Measurements from ENCODE around the gene TMEM14A. TPM values are rescaled to one million over a fixed set of nuclear protein-coding genes. Genes with fewer than 3 reads are reported as not detected.

The TMEM14A gene, protein sequence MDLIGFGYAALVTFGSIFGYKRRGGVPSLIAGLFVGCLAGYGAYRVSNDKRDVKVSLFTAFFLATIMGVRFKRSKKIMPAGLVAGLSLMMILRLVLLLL
- total RNA-seq: 10 to 100 TPM in 1 of 2 donors, 1 to 10 TPM in 1; 7.9 to 13.3 TPM
- long read RNA-seq, transcript TMEM14A-201 (5 exons, 992 nt): major isoform, 6 of 6 reads
- long read RNA-seq, partial matches to known transcripts: 0 of 6 reads
- long read RNA-seq, other reads (novel, unspliced or antisense): 0 of 6 reads

DNA sequence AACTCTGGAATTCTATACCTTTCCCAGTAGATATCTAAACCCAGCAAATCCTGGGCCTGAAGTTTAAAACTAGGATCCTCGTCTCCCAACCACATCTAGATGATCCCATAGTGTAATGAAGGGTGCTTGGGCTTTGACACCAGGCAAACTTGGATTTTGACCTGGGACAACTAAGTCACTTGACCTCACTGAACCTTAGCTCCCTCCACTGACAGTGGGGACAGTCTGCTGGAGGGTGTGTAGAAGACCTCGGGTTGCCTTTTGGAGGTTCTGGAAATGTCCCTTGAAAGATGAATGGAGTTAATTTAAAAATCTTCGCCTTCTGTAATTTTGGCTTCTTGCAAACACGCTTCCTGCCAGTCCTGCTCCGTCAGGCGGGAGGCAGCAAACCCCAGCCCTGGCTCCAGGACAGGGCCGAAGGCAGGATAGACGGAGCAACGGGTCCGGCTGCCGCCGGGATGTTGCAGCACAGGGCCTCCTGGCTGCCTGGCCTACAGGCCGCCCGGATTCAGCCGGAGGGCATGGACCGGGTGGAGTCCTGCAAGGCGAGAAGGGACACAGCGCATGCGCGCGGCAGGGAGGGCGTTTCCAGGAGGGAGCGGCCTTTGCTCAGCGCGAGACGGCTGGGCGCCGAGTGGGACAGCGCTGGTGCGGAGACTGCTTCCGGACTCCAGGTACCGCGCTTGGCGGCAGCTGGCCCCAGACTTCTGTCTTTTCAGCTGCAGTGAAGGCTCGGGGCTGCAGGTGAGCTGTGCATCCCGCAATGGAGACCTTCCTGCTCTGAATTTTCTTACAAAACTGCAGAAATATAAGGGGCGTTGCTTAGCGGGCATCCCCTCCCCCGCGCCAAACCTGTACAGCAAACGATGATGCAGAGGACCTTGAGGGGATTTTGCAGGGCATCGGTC is at the start of gene TMEM14A:
Gene TMEM14A, plus strand, starts transcription at position 612 of the 908 bp plus-strand sequence. CDS start 5,990 bp downstream, outside the sequence.
- intact Hi-C loops (cut with DNase I): no loop called here
- peak; percentile 99 to 100 for ATAC-seq
- DNase-seq: peak; percentile 95

DNA sequence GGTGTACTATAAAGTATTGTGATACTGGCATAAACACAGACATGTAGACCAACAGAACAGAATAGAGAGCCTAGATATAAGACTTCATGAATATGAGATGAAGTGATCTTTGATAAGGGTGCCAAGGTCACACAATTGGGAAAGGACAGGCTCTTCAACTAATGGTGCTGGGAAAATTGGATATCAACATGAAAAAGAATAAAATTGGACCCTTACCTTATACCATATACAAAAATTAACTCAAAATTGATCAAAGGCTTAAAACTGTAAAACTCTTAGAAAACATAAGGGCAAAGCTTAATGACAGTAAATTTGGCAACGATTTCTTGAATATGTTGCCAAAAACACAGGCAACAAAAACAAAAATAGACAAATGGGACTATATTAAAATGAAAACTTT is 49.3 kb upstream of the TMEM14A start:
- intact Hi-C loops (cut with DNase I): no loop called here
- ATAC-seq (no peak), DNase-seq (no peak)

DNA sequence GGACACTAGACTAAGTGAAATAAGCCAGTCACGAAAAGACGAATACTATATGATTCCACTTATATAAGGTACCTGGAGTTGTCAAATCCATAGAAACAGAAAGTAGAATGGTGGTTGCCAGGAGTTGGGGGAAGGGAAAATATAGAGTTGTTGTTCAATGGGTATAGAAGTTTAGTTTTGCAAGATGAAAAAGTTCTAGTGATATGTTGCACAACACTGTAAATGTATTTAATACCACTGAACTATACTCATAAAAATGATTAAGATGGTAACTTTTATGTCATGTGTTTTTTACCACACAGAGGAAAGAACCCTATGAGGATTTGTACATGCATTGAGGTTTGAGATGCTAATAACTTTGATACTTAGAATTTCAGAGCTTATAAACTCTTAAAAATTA is 48.1 kb upstream of the TMEM14A start:
- intact Hi-C loops (cut with DNase I): no loop called here

DNA sequence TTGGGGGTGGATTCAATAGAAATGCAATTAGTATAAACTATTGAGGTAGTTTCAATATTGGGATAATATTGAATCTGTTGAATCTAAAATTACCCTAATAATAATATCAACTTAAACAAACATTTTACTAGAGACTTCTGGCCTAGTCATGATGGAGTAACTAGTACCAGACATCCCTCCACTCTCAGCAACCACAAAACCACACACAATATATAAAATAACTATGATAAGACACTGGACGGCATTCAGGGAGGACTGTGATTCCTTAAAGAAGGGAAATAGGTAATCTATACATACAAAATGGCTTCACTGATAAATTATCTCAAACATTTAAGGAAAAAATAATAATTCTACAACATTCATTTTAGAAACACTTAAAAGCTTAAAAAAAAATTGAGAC is 38.9 kb upstream of the TMEM14A start:
- intact Hi-C loops (cut with DNase I): no loop called here

More for the DNA sequence above, 48.1 kb upstream of the TMEM14A start:
- no peak for ATAC-seq
- DNase-seq: no peak

DNA sequence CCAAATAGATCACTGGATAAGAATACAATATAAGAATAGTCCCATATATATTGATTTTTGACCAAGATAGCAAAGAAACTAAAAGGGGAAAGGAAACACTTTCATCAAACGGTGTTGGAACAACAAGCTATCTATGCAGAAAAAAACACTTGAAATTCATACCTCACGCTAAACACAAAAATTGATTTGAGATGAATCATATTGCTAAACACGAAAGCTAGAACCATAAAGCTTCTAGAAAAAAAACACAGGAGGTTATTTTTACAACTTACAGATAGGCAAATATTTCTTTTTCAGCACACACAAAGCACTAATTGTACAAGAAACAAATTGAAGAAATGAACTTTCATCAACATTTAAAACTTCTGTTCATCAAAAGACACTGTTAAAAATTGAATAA is 36.7 kb upstream of the TMEM14A start:
- no peak for ATAC-seq
- intact Hi-C loops (cut with DNase I): no loop called here

More for the DNA sequence above, 38.9 kb upstream of the TMEM14A start:
- ATAC-seq (no peak), DNase-seq (no peak)

DNA sequence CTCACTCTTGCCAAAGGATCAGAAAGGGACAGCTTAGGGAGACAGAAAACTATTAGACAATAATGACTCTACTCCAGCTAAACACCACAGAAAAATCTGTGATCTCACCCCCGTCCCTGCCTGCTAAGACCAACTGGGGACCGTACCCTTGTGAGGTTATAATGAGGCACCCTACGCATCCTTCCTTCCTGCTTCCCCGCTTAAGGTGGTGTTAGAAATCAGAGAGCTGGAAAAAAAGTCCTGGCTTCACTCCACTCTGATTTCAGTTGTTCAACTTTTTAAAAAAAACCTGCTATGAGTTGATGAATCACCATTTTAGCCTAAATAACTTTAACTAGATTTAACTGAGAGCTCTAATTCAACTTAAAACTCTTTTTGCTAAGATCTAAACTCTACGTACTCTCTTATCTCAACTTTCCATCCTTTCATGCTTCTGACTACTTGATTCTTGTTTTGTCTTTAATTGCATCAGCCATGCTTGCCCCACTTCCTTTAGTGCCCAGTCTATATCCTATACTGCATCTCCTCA is 35.8 kb upstream of the TMEM14A start:
- no peak for DNase-seq
- ATAC-seq: no peak
- intact Hi-C loops (cut with DNase I): no loop called here

More for the DNA sequence above, 36.7 kb upstream of the TMEM14A start:
- DNase-seq: no peak

DNA sequence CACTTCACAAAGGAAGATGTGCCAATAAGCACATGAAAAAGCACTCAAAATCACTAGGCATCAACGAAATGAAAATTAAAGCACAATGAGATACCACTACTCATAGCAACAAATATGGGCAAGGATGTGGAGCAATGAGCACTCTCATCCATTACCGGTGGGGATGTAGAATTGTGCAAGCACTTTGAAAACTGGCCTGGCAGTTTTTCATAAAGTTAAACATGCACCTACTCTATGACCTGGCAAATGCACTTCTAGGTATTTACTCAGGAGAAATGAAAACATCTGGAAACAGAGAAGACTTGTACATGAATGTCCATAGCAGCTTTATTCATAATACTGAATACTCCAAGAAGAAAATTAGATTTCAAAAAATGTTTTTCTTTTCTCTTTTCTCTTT is 34.1 kb upstream of the TMEM14A start:
- DNase-seq: no peak
- intact Hi-C loops (cut with DNase I): no loop called here
- no peak for ATAC-seq

DNA sequence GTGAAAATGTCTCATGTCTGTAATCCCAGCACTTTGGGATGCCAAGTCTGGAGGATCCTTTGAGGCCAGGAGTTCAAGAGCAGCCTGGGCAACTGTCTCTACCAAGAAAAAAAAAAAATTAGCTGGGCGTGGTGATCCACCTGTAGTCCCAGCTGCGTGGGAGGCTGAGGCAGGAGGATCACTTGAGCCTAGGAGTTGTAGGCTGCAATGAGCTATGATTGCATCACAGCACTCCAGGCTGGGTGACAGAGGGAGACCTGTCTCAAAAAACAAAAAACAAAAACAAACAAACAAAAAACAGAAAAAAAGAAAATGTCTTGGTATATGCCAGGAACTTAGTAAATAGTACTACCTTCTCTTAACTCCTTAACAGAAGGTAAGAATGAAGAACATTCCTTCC is 31.4 kb upstream of the TMEM14A start:
- intact Hi-C loops (cut with DNase I): no loop called here
- no peak for DNase-seq
- no peak for ATAC-seq

DNA sequence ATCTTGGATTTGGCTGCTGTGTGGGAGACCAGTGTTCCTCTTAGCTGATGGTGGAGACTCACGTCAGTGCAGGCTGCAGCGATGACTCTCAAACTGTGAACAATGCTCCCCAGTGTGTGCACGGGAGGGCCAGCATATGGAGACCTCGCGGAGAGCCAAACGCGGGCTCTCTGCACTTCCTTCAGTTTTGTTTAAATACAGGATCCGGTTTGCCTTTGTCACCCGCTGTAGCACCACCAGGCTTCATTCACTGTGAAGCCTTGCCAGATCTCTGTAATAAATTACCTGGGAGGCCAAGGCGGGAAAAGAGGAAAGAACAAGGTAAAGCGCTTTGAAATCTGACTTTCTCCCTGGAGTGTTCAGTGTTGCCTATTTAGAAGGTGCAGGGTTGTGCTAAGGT is 30.7 kb upstream of the TMEM14A start:
- peak; percentile 35 for DNase-seq
- intact Hi-C loops (cut with DNase I): no loop called here
- peak; percentile 34 to 78 for ATAC-seq

DNA sequence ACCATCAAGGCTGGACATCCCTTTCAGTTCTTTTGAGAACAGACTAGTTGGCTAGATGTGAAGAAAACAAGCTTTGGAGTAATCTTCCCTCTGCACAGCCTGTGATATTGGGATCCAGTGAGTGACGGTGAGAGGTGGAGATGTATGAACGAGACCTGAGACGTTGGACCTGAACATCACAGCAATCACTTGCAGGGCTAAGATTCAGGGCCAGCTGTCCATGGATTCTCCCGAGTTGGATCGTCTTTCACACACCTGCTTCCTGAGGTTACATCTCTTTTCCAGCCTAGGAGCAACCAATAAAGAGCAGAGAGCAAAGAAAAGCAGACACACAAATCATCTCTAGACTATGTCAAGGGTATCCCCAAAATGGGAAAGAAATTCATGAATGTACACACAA is 30.0 kb upstream of the TMEM14A start:
- intact Hi-C loops (cut with DNase I): no loop called here

DNA sequence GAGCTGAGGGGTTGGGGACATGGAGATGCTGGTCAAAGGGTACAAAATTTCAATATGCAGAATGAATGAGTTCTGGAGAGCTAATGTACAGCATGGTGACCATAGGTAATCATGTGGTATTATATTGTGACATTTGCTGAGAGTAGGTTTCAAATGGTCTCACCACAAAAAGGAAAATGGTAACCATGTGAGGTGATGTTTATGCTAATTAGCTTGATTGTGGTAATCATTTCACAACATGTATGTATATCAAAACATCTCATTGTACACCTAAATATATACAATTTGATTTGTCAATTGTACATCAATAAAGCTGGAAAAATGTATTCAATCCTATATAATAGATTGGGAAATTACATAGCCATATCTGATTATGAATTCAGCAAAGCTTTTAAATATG is 29.5 kb upstream of the TMEM14A start:
- DNase-seq (no peak), ATAC-seq (no peak)
- intact Hi-C loops (cut with DNase I): no loop called here

More for the DNA sequence above, 30.0 kb upstream of the TMEM14A start:
- ATAC-seq (no peak), DNase-seq (no peak)

DNA sequence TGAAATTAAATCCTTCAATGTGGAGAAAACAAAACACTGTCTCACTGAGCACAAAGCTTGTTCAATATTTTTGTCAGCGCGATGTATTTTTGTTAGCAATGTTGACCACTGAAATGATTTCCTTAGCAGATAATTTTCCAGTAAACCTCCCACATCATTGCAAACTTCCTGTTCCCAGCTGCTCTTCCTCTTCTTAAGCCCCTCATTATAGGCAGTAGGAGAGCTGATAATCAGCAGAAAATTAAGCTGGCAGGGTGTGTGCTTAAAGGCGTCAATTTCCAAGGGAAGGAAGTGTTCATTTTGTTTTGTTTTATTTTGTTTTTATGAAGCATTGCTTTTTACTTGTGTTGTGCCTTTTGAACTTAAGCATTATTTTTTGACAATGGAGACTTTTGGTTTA is 29.1 kb upstream of the TMEM14A start:
- ATAC-seq (peak in 1 of 2 donors; percentile 47), DNase-seq (no peak)
- intact Hi-C loops (cut with DNase I): no loop called here

DNA sequence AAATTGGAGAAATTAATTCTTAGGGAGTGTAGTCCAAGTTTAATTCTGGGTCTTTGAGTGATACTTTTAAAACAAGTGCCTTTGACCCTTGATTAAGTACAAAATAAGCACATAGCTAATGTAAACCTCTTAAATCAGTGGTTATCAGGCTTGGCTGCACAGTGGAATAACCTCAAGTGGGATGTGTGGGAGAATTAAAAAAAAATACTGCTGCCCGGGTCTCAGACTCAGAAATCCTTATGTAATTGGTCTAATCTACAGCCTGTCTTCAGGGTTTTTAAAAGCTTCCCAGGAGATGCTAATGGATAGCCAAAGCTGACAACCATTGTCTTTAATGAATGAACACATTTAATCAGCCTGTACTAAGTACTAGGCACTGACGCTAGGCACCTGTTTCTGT is 28.5 kb upstream of the TMEM14A start:
- intact Hi-C loops (cut with DNase I): no loop called here
- DNase-seq (no peak), ATAC-seq (no peak)

DNA sequence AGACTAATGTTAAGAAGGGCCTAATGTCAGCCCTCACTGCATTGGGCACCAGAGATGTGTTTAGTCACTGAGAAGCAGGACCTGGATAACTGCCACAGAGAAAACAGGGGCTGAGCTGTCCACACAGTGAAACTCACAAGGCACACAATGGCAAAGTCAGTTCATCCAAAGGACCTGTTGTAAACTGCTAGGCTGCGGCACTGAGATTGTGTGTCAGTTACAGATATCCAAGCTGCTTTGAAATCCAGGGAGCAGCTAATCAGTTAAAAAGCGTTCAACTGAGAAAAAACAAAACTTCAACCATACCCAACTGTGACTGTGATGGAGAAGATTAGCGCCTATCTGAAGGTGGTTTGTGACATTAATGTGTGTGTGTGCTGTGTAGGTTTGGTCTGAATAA is 27.8 kb upstream of the TMEM14A start:
- DNase-seq (no peak), ATAC-seq (no peak)
- intact Hi-C loops (cut with DNase I): no loop called here

DNA sequence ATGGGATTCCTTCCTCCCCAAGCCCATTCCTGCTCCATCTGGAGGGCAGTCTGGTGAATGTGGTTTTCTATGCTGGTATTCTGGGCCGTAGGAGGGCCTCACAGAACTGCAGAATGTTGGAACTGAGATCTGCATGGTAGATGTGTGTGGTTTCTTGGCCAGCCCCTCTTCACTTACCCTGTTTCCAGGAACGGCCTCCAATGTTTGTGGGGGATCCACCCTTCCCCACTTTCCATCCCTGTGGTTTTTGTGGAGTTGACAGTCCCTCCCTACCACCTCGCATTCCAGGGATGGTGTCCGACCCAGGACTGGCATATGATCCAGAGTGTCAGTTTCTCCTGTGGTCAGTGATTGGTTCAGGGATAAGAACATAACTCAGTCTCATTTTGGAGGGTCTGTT is 26.7 kb upstream of the TMEM14A start:
- intact Hi-C loops (cut with DNase I): no loop called here
- ATAC-seq: no peak
- DNase-seq: no peak

DNA sequence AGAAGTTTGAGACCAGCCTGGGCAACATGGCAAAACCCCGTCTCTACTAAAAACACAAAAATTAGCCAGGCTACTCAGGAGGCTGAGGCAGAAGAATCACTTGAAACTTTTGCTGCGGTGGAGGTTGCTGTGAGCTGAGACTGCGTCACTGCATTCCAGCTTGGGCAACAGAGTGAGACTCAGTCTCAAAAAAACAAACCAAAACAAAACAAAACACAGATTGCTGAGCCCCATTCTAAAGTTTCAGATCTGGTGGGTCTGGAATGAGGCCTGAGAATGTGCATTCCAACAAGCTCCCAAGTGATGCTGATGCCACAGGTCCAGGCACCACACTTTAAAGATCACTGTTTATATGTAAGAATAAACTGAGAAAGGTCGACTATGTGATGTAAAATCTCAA is 24.9 kb upstream of the TMEM14A start:
- no peak for ATAC-seq
- intact Hi-C loops (cut with DNase I): loop anchor here in 1 of 2 donors (5.0 kb wide), 1 partner anchor 44 kb away; no protein-coding TSS in a partner anchor

DNA sequence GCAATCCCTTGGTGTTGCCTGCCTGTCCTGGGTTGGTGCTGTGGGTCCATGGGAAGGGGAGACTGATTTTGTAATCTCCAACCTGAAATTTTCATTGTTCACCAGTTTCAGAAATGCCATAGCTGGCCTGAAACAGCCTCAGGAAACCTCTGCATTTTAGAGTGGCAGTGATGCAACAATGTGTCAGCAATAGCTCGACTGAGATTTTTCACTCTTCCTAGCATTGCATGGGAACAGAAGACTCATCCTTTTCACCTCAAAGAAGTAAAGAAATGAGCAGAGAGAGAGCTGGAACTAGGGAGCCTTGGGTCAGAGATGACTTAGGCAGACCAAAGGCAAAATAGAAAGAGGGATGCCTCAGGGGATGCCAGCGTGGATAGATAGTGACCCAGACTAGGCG is 23.7 kb upstream of the TMEM14A start:
- intact Hi-C loops (cut with DNase I): loop anchor here in 1 of 2 donors (5.0 kb wide), 1 partner anchor 45 kb away; no protein-coding TSS in a partner anchor
- DNase-seq (no peak), ATAC-seq (no peak)

More for the DNA sequence above, 24.9 kb upstream of the TMEM14A start:
- DNase-seq: no peak

DNA sequence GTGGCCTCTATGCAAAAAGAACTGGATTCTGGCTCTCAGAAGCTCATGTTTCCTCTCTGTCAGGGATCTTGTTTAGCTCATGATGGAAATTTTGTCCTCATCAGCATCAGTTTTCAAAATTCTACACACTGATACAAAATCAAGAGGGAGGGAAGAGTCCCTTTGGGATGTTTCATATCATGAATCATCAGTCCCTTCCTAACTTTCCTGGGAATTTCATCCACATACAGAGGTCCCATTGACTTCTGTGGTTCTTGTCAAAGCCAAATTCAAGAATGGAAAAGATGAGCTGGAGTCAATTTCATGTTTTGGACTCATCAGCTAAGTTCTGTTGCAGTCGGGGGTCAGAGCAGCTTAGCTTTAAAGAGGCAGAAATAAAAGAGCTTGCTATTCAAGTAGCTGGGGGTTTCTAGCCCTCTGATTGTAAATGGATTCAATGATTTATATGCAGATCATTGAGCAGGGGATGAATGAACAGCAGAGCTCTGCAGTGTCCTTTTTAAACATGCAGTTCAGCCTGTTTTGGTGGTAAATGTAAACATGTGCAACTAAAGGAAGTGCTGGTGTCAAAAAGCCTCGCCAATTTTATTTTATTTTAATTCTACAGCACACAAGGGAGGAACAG is 21.3 kb upstream of the TMEM14A start:
- DNase-seq (no peak), ATAC-seq (no peak)
- intact Hi-C loops (cut with DNase I): loop anchor here in 1 of 2 donors (5.0 kb wide), 1 partner anchor 47 kb away; no protein-coding TSS in a partner anchor

DNA sequence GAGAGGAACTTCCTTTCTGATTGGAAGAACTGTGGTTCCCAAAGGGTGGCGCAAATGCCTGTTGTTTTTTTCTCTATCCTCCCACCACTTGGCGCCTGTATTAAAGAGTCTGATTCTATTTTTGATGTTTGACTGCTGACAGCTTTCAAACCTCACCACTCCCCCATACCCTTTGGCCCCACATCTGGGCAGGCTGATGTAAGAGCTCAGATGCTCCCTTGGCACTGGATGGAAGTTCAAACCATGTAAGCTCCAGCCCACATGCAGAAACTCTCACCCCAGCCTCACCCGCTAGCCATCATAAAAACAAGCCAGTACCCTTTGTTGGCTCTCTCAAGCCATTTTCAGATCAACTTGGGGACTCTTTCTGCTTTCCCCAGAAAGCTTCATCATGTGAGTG is 20.0 kb upstream of the TMEM14A start:
- intact Hi-C loops (cut with DNase I): no loop called here
- DNase-seq (no peak), ATAC-seq (peak; percentile 53 to 83)

DNA sequence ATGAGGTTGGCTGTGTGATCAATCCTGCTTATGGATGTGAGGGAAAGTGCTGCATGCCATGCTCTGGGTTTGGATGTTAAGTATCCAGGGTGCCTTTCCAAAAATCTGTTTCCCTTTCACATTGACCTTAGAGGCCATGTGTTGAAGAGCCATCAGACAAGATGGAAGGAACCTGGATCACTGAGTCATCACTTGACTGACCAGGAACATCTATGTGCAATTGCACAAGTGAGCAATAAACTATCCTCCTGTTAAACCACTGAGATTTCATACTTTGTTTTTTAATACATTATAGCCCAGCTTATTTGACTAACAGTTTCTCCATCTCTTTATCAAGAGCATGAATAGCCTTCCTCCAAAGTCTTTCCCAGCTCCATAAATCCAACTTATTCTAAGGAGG is 17.8 kb upstream of the TMEM14A start:
- ATAC-seq (no peak), DNase-seq (no peak)
- intact Hi-C loops (cut with DNase I): no loop called here
